Karpas-422 (cell line): ENCODE results near the gene FBXL20. TPM values are rescaled to one million over a fixed set of nuclear protein-coding genes. Genes with fewer than 3 reads are reported as not detected.
"Not testable (repeated sequence)": the region's sequence is repeated elsewhere in the genome, so short reads cannot be mapped to it uniquely, and the experiment has no call there.

ENCODE experiments used
- DNase-seq: peaks from one replicate; pipeline ENCODE4 v3.0.0-alpha.2; 2015
- H2AFZ ChIP-seq: fragments of 200-600 bp; sonication (generic); 2 replicates; pipeline ENCODE4 v1.6.1; 2014; ENCODE audit warnings: antibody characterized with exemption, low read length, mixed read lengths
- H3K27ac ChIP-seq: fragments of 200-600 bp; sonication (generic); 2 replicates; pipeline ENCODE4 v1.5.1; 2014; ENCODE audit warnings: mild to moderate bottlenecking, low read length, moderate library complexity
- H3K27me3 ChIP-seq: fragments of 200-600 bp; sonication (generic); 2 replicates; pipeline ENCODE4 v1.6.1; 2014; ENCODE audit warnings: low read length, mixed read lengths
- H3K36me3 ChIP-seq: fragments of 200-600 bp; sonication (generic); 2 replicates; pipeline ENCODE4 v1.6.1; 2014; ENCODE audit warnings: low read length, mixed read lengths; ENCODE audit not compliant: insufficient read depth
- H3K4me1 ChIP-seq: fragments of 200-600 bp; sonication (generic); 2 replicates; pipeline ENCODE4 v1.6.1; 2014; ENCODE audit warnings: mild to moderate bottlenecking, low read length, mixed read lengths
- H3K4me2 ChIP-seq: fragments of 200-600 bp; sonication (generic); 2 replicates; pipeline ENCODE4 v1.6.1; 2014; ENCODE audit warnings: low read length, low read depth, mild to moderate bottlenecking; ENCODE audit not compliant: poor library complexity, severe bottlenecking
- H3K4me3 ChIP-seq: fragments of 200-600 bp; sonication (generic); 2 replicates; pipeline ENCODE4 v1.5.1; 2014; ENCODE audit warnings: mild to moderate bottlenecking, antibody characterized with exemption, low read length, mixed read lengths
- H3K79me2 ChIP-seq: fragments of 200-600 bp; sonication (generic); 2 replicates; pipeline ENCODE4 v1.6.1; 2014; ENCODE audit warnings: mild to moderate bottlenecking, low read length, mixed read lengths
- H3K9ac ChIP-seq: fragments of 200-600 bp; sonication (generic); 2 replicates; pipeline ENCODE4 v1.6.0; 2014; ENCODE audit warnings: low read length
- H3K9me2 ChIP-seq: fragments of 200-600 bp; sonication (generic), shearing (Covaris generic); replicated peaks from 2 replicates; pipeline ENCODE4 v1.6.0; 2014; ENCODE audit warnings: mild to moderate bottlenecking, low read length, moderate library complexity; ENCODE audit not compliant: insufficient read depth
- H3K9me3 ChIP-seq: fragments of 300-700, 200-600 bp; sonication (generic); 2 replicates; pipeline ENCODE4 v1.6.1; 2014; ENCODE audit warnings: low read length, mixed read lengths
- H4K20me1 ChIP-seq: fragments of 200-600 bp; sonication (generic); 2 replicates; pipeline ENCODE4 v1.6.1; 2014; ENCODE audit warnings: mild to moderate bottlenecking, antibody characterized with exemption, low read length, low read depth; ENCODE audit not compliant: insufficient read depth
- total RNA-seq: library from RNA; depleted of rRNA; stranded (reverse); fragments of >200 nt; shearing (Covaris generic); gene quantifications from 2 replicates; pipeline ENCODE4 v1.2.3, GENCODE V29; 2014; ENCODE audit warnings: low replicate concordance

The FBXL20 gene
- total RNA-seq, 1 experiment from 2014 or later, result 27.0 TPM

- Histone ChIP-seq H3K27ac (peak overlapping the region; percentile 80), H3K4me1 (peaks cover 35% of the 10 kb centered on the region), H3K4me2 (peak overlapping the region; percentile 86), H3K79me2 (peaks cover 58% of the 10 kb centered on the region), H3K9ac (peak overlapping the region; percentile 92), H4K20me1 (peaks cover 3% of the 10 kb centered on the region; the same call in 1 of the 2 replicates), H3K4me3 (peak overlapping the region; percentile 99), H3K9me3 (no peaks in the 10 kb centered on the region), H2AFZ (peak overlapping the region; percentile 66; the same call in 1 of the 2 replicates), H3K27me3 (no peaks in the 10 kb centered on the region), H3K36me3 (peaks cover 5% of the 10 kb centered on the region; the same call in 1 of the 2 replicates), H3K9me2 (no peaks in the 10 kb centered on the region)
- peak; percentile 56 for DNase-seq
These were observed 647 bp downstream of the FBXL20 start for GRCh38 chr17:39400547-39401411.

- H4K20me1 ChIP-seq, result peaks cover 3% of the 10 kb centered on the region; the same call in 1 of the 2 replicates
- no peak overlapping the region for H2AFZ ChIP-seq
- H3K36me3 ChIP-seq, result no peaks in the 10 kb centered on the region
- peak overlapping the region; percentile 86 for H3K4me2 ChIP-seq
- H3K79me2 ChIP-seq, result peaks cover 68% of the 10 kb centered on the region
- H3K27ac ChIP-seq, result 0 out of 2 replicates have a peak overlapping the region, but pooled peaks have one; percentile 17
- H3K4me1 ChIP-seq, result peaks cover 35% of the 10 kb centered on the region
- H3K9ac ChIP-seq, result peak overlapping the region; percentile 92
- H3K4me3 ChIP-seq, result peak overlapping the region; percentile 99
- no peaks in the 10 kb centered on the region for H3K27me3 ChIP-seq
- H3K9me2 ChIP-seq, result no peaks in the 10 kb centered on the region
- no peaks in the 10 kb centered on the region for H3K9me3 ChIP-seq
- no peak for DNase-seq
These were observed 1.6 kb downstream of the FBXL20 start for GRCh38 chr17:39399791-39400190.

- peak; percentile 63 for DNase-seq
- Histone ChIP-seq H3K27me3 (no peaks in the 10 kb centered on the region), H3K4me3 (no peak overlapping the region), H3K36me3 (no peaks in the 10 kb centered on the region), H3K4me2 (no peak overlapping the region), H3K79me2 (peaks cover 95% of the 10 kb centered on the region), H3K9ac (no peak overlapping the region), H3K4me1 (peaks cover 15% of the 10 kb centered on the region), H3K27ac (no peak overlapping the region), H4K20me1 (no peaks in the 10 kb centered on the region), H3K9me2 (no peaks in the 10 kb centered on the region), H2AFZ (no peak overlapping the region), H3K9me3 (no peaks in the 10 kb centered on the region)
These were observed 7.7 kb downstream of the FBXL20 start for GRCh38 chr17:39393736-39394135.

GRCh38 chr17:39391448-39391847 is 10.0 kb downstream of the FBXL20 start:
- H3K9me3 ChIP-seq, result no peaks in the 10 kb centered on the region
- peaks cover 8% of the 10 kb centered on the region for H3K4me1 ChIP-seq
- H3K4me2 ChIP-seq, result no peak overlapping the region
- peaks cover 90% of the 10 kb centered on the region for H3K79me2 ChIP-seq
- no peak overlapping the region for H3K9ac ChIP-seq
- no peak overlapping the region for H3K4me3 ChIP-seq
- no peak overlapping the region for H3K27ac ChIP-seq
- no peaks in the 10 kb centered on the region for H3K27me3 ChIP-seq
- H4K20me1 ChIP-seq, result no peaks in the 10 kb centered on the region
- no peaks in the 10 kb centered on the region for H3K9me2 ChIP-seq
- no peaks in the 10 kb centered on the region for H3K36me3 ChIP-seq
- no peak overlapping the region for H2AFZ ChIP-seq
- no peak for DNase-seq

DNA sequence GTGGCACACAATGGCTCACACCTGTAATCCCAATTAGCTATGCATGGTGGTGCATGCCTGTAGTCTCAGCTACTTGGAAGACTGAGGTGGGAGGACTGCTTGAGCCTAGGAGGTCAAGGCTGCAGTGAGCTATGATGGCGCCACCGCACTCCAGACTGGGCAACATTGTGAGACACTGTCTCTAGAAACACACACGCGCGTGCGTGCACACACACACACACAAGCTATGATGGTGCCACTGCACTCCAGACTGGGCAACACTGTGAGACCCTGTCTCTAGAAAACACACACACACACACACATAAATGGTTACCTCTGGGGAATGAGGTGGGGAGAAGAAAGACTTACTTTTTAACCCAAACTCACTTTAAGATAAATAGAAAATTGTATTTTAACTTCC is 16.4 kb downstream of the FBXL20 start:
- Histone ChIP-seq H3K27me3 (no peaks in the 10 kb centered on the region), H3K4me2 (no peak overlapping the region), H2AFZ (no peak overlapping the region), H3K9me3 (no peaks in the 10 kb centered on the region), H3K9me2 (no peaks in the 10 kb centered on the region), H3K4me3 (no peak overlapping the region), H3K79me2 (peaks cover 71% of the 10 kb centered on the region), H3K4me1 (peaks cover 9% of the 10 kb centered on the region), H3K27ac (no peak overlapping the region), H3K9ac (no peak overlapping the region), H4K20me1 (0 out of 2 replicates have a peak, but pooled peaks cover 3% of the 10 kb centered on the region), H3K36me3 (no peaks in the 10 kb centered on the region)
- no peak for DNase-seq

DNA sequence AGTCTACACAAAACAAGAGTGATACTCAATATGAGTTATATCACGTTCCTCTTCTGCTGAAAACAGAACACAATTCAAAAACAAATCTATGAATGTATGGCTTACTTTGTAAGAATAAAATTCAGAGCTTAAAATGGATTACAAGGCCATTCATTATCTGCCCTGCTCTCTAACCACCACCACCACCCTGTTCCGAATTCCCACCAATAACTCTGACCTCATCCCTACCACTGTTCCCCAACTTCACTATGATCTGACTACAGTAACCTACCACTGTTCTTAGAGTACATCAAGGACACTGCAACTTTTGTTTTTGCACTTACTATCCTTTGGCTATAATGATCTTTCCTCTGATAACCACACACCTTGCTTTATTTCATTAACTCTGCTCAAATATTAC is 21.3 kb downstream of the FBXL20 start:
- H4K20me1 ChIP-seq, result 0 out of 2 replicates have a peak, but pooled peaks cover under 1% of the 10 kb centered on the region
- H2AFZ ChIP-seq, result no peak overlapping the region
- H3K27me3 ChIP-seq, result no peaks in the 10 kb centered on the region
- no peaks in the 10 kb centered on the region for H3K9me2 ChIP-seq
- no peak overlapping the region for H3K9ac ChIP-seq
- no peaks in the 10 kb centered on the region for H3K9me3 ChIP-seq
- peaks cover 77% of the 10 kb centered on the region for H3K79me2 ChIP-seq
- no peaks in the 10 kb centered on the region for H3K36me3 ChIP-seq
- H3K4me1 ChIP-seq, result peaks cover 41% of the 10 kb centered on the region
- no peak for DNase-seq
- no peak overlapping the region for H3K4me3 ChIP-seq
- no peak overlapping the region for H3K4me2 ChIP-seq
- 0 out of 2 replicates have a peak overlapping the region, but pooled peaks have one; percentile 19 for H3K27ac ChIP-seq

DNA sequence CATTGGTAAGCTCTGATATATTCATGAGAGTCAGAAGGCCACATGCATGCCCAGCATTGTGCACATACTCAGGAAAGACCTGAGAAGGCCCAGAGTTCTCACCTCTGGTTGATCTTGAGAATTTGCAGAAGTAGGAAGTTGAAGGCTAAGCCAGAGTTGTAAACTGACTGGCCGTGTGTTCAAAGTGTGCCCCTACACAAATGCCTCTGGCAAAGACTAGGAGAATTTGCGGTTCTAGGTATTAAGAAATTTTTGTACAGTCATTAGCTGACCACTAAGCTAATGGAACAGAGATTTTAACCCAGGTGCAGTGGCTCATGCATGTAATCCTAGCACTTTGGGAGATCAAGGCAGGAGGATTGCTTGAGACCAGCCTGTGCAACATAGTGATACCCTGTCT is 25.0 kb downstream of the FBXL20 start:
- peaks cover 66% of the 10 kb centered on the region for H3K4me1 ChIP-seq
- H3K9me3 ChIP-seq, result no peaks in the 10 kb centered on the region
- no peaks in the 10 kb centered on the region for H4K20me1 ChIP-seq
- H3K27me3 ChIP-seq, result no peaks in the 10 kb centered on the region
- peak overlapping the region; percentile 86 for H3K27ac ChIP-seq
- H3K9me2 ChIP-seq, result no peaks in the 10 kb centered on the region
- H2AFZ ChIP-seq, result 0 out of 2 replicates have a peak overlapping the region, but pooled peaks have one; percentile 46
- H3K9ac ChIP-seq, result peak overlapping the region; percentile 11
- peak overlapping the region; percentile 39 for H3K4me2 ChIP-seq
- DNase-seq, result peak; percentile 84
- H3K36me3 ChIP-seq, result no peaks in the 10 kb centered on the region
- peaks cover 90% of the 10 kb centered on the region for H3K79me2 ChIP-seq
- 0 out of 2 replicates have a peak overlapping the region, but pooled peaks have one; percentile 1 for H3K4me3 ChIP-seq

DNA sequence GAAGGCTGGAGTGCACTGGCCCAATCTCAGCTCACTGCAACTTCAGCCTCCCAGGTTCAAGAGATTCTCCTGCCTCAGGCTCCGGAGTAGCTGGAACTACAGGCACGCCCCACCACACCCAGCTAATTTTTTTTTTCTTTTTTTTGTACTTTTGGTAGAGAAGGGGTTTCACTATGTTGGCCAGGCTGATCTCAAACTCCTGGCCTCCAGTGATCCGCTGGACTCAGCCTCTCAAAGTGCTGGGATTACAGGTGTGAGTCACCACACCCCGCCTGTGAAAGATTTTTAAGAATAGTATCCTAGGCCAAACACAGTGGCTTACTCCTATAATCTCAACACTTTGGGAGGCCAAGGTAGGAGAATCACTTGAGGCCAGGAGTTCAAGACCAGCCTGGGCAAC is 33.6 kb downstream of the FBXL20 start:
- H3K36me3 ChIP-seq, H3K4me3 ChIP-seq, H2AFZ ChIP-seq, H4K20me1 ChIP-seq, H3K4me2 ChIP-seq, H3K27ac ChIP-seq, DNase-seq, H3K9me3 ChIP-seq, H3K27me3 ChIP-seq, H3K9me2 ChIP-seq, H3K9ac ChIP-seq: not testable (repeated sequence)
- H3K79me2 ChIP-seq, result peaks cover 85% of the 10 kb centered on the region
- peaks cover 15% of the 10 kb centered on the region for H3K4me1 ChIP-seq
